Heart right ventricle (tissue), 16 donors: Measurements from ENCODE around the gene TEX29. TPM values are rescaled to one million over a fixed set of nuclear protein-coding genes. Genes with fewer than 3 reads are reported as not detected.

ENCODE experiments used
- ATAC-seq, 8 donors: fragments of 200-7000 bp; cut with Tn5 transposase; one replicate each; pipeline ENCODE4 v1.9.1; 2020; ENCODE audit warnings: mild to moderate bottlenecking in 8 of 8, moderate library complexity in 8 of 8, moderate number of reproducible peaks in 1 of 8
- DNase-seq, 2 donors: peaks; one replicate each; pipeline ENCODE4 v3.0.0-alpha.2; 2020
- H3K27ac ChIP-seq, 10 donors: fragments of 200-600 bp; sonication (generic) in 2 of 10; one replicate each; pipeline versions ENCODE4 v1.5.0 to v1.8.0; 2020 to 2022; ENCODE audit warnings: mild to moderate bottlenecking in 3 of 10
- H3K27me3 ChIP-seq, 7 donors: fragments of 200-600 bp; one replicate each; pipeline ENCODE4 v1.8.0; 2021 to 2022; ENCODE audit warnings: mild to moderate bottlenecking in 2 of 7
- H3K36me3 ChIP-seq, 9 donors: fragments of 200-600 bp; sonication (generic) in 1 of 9; one replicate each; pipeline versions ENCODE4 v1.5.0 to v1.8.0; 2020 to 2022; ENCODE audit warnings: mild to moderate bottlenecking in 2 of 9
- H3K4me1 ChIP-seq, 9 donors: fragments of 200-600 bp; sonication (generic) in 1 of 9; one replicate each; pipeline versions ENCODE4 v1.5.0 to v1.8.0; 2020 to 2022; ENCODE audit warnings: mild to moderate bottlenecking in 4 of 9
- H3K4me3 ChIP-seq, 10 donors: fragments of 200-600 bp; sonication (generic) in 2 of 10; one replicate each; pipeline versions ENCODE4 v1.5.0 to v1.8.0; 2020 to 2022; ENCODE audit warnings: mild to moderate bottlenecking in 7 of 10, moderate library complexity in 2 of 10
- H3K9me3 ChIP-seq, 11 donors: fragments of 200-600 bp in 10 of 11; sonication (generic) in 2 of 11; one replicate each; pipeline versions ENCODE4 v1.5.0 to v1.8.0; 2013 to 2022; ENCODE audit warnings: mild to moderate bottlenecking in 2 of 11, control low read depth in 1 of 11, moderate library complexity in 1 of 11
- WGBS, 2 donors: extraction: QIAGEN DNeasy Blood & Tissue Kit; methylation state at CpG; one replicate each; pipeline ENCODE4 v1.1.7; 2013; ENCODE audit warnings: inconsistent platforms in 1 of 2; 5-methylcytosine and 5-hydroxymethylcytosine counted together
- intact Hi-C, 10 donors: fragments of 100-400 bp; cut with DNase I; formaldehyde crosslinking; loops; one replicate each; pipeline versions ENCODE4 v1.11.1 to v1.14.2; 2022
- polyA plus RNA-seq, 2 donors: library from polyadenylated mRNA; stranded (reverse); fragments of 200-250 nt; gene quantifications; one replicate each; pipeline ENCODE4 v1.2.3, GENCODE V29; 2013
- total RNA-seq, 10 donors: library from RNA; stranded (reverse); fragmentation: NEBNext Ultra II Directional in 3 of 10; extraction: Animal tissue kit (Norgen Biotek cat#: 25700) in 3 of 10; gene quantifications; one replicate each; pipeline versions ENCODE4 v1.2.1 to v1.2.4, GENCODE V29; 2021 to 2023
- TF ChIP-seq, protein P1 (sequence below), 9 donors: fragments of 200-600 bp; sonication (generic) in 2 of 9; IDR thresholded peaks; one replicate each; pipeline versions ENCODE4 v1.5.0 to v1.8.0; 2021 to 2022; ENCODE audit warnings: antibody characterized with exemption in 9 of 9, mild to moderate bottlenecking in 5 of 9, moderate library complexity in 1 of 9
- donor health status: Arrhythmogenic right ventricular cardiomyopathy.
- donor health status: ischemic (EF 13 %, LVEDD 7.1; RV severe dilation, severe dysfunction).
- donor health status: healthy with polysubstance abuse.
- donor health status: DM: no; HTN: yes; CAD: no.
- donor health status: DM: no; HTN: no; CAD: no.
- donor health status: ischemic (EF 25% LVEDD 6.9; RV normal size, moderate dysfunction).
- donor health status: ischemic (EF 25% LVEDD 5.7; RV mildly dilated, moderate dysfunction).
- donor health status: healthy.
- donor health status: DM: yes; HTN: yes; CAD: no.
- donor health status: Ischemic cardiomyopathy.
- donor health status: ischemic (EF 35%, LVEDD 5.7; RV mildly dilated, moderate dysfunction).
- donor health status: nonischemic (EF 11% LVEDD 7.7; RV severe dilation, severe dysfunction).
- donor health status: DM: yes; HTN: yes; CAD: no.
- donor health status: PGD.
- donor health status: ischemic (EF 29% LVEDD 5.4; RV normal size, mild dysfunction).
- donor health status: nonischemic (EF 23%, LVEDD 6.1; RV moderate dilation, normal function).

Gene TEX29
- total and polyA plus RNA-seq, 12 donors = 0.22 to 1.1 (median 0.42) TPM; not detected in 6

DNA sequence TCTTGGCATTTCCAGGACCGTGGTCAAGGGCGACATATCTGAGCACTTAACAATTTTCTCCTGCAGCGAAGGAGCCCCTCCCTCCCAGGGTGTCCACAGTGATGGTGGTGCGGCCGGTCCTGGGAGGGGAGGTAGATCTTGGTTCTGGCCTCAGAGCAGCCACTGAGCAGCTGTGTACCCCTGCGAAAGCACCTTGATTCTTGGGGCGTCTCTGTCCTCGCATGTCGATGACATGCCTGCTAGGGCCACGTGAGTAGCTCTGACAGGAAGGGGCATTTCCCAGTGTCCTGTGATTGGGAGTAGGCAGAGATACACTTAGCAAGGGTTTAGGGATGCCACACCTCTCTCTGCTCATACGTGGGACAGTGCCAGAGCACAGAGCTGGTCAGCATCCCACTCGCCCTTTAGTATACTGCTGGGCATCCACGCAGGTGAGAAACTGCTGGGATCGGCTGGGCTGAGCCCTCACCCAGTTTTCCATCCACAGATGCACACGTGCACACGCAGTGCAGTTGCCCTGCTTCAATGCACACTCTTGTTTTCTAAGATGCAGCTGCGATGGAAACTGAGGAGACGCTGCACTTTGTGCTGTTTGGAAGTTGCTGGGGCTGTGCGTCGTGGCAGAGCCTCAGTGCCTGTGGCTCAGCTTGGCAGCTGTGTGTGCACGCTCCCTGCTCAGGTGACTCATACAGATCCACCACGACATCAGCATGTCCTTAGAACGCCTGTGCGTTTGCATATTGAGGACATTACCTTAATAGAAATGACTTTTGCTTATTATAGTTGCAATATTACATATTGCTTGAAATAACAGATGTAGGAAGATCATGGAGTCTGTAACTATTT is 66.8 kb downstream of the TEX29 start:
- DNase-seq (no peak), ATAC-seq (no peak)
- no peaks in the 10 kb centered on the region for H3K36me3 ChIP-seq
- no peaks in the 10 kb centered on the region for H3K9me3 ChIP-seq
- H3K4me3 ChIP-seq = no peak overlapping the region
- 84 to 86% methylated on average over 24 of the region's 24 CpGs for WGBS, 2 donors
- TF ChIP-seq, protein P1, sequence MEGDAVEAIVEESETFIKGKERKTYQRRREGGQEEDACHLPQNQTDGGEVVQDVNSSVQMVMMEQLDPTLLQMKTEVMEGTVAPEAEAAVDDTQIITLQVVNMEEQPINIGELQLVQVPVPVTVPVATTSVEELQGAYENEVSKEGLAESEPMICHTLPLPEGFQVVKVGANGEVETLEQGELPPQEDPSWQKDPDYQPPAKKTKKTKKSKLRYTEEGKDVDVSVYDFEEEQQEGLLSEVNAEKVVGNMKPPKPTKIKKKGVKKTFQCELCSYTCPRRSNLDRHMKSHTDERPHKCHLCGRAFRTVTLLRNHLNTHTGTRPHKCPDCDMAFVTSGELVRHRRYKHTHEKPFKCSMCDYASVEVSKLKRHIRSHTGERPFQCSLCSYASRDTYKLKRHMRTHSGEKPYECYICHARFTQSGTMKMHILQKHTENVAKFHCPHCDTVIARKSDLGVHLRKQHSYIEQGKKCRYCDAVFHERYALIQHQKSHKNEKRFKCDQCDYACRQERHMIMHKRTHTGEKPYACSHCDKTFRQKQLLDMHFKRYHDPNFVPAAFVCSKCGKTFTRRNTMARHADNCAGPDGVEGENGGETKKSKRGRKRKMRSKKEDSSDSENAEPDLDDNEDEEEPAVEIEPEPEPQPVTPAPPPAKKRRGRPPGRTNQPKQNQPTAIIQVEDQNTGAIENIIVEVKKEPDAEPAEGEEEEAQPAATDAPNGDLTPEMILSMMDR (IDR thresholded peaks at IDR 0.05) = no peak
- H3K4me1 ChIP-seq = no peaks in the 10 kb centered on the region
- intact Hi-C loops = no loop called here
- peaks cover 0 to 31% (median 7%) of the 10 kb centered on the region in 7 donors for H3K27me3 ChIP-seq
- H3K27ac ChIP-seq = no peak overlapping the region

DNA sequence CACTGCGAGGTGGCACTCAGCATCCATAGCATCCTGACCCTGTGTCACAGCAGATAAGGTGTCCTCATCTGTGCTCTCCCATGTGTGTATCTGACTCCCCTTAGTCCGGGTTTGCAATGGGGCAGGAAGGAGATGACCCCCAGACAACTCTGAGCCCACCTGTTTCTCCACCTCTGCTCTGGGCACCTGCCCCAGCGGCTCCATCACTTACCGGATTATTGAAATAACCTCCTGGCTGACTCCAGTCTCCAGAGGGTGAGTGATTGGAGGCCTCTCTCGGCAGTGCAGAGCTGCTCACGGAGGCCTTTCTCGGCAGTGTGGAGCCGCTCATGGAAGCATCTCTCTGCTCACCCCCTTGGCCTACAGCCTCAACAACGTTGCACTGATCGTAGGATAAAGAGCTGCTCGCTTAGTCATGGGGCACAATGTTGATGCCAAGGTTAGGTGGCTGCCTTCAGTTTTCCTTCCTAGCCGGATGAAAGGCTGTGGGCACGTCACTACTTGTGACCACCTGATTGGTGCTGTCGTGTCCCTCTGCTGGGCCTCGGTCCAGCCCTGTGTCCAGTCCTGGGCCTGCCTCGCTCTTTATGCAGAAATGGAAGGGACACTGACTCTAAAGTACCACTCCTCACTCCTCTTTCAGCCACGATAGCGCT is 67.6 kb downstream of the TEX29 start:
- no peaks in the 10 kb centered on the region for H3K36me3 ChIP-seq
- DNase-seq (no peak), ATAC-seq (peak in 1 of 8 donors; percentile 25)

DNA sequence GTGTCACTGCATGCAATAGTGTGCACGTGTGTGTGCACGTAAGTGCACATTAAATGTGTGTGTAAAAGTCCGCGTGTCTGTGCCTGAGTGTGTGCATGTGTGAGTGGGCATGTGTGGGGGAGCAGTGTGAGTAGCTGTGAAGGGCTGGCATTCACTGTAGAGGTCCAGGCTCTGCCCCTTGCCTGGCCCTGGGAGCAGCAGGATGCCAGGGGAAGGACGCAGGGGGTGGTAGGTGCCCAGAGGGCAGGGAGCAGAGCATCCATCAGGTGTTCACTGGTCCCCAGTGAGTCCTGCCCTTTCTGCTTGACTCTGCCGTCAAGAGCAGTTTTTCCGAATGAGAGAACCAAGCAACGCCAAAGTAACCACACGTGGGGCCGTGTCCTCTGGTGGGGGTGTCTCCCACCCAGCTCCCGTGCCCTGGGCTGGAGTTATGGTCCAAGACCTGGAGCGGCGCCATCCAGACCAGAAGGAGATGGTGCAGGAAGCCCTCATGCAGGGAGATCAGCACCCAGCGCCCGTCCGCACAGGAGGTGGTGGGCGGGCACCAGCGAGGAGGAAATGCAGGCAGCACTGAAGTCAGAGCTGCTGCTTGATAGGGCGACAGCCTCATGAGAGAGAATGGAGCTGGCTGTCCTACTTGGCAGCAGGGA is 68.5 kb downstream of the TEX29 start:
- WGBS, 2 donors = 77 to 83% methylated on average over 19 of the region's 19 CpGs
- H3K27ac ChIP-seq = no peak overlapping the region
- no peaks in the 10 kb centered on the region for H3K4me1 ChIP-seq
- H3K27me3 ChIP-seq = peaks cover 0 to 25% (median 7%) of the 10 kb centered on the region in 7 donors
- H3K36me3 ChIP-seq = no peaks in the 10 kb centered on the region
- no peak for ATAC-seq
- TF ChIP-seq, protein P1 (IDR thresholded peaks at IDR 0.05) = no peak
- no peaks in the 10 kb centered on the region for H3K9me3 ChIP-seq
- H3K4me3 ChIP-seq = no peak overlapping the region
- no peak for DNase-seq
- intact Hi-C loops = no loop called here

More for the DNA sequence above, 67.6 kb downstream of the TEX29 start:
- intact Hi-C loops = no loop called here
- Histone ChIP-seq H3K27ac (no peak overlapping the region), H3K27me3 (peaks cover 0 to 31% (median 7%) of the 10 kb centered on the region in 7 donors), H3K4me1 (no peaks in the 10 kb centered on the region), H3K4me3 (no peak overlapping the region), H3K9me3 (no peaks in the 10 kb centered on the region)
- WGBS, 2 donors = 77 to 82% methylated on average over 18 of the region's 18 CpGs
- TF ChIP-seq, protein P1 (IDR thresholded peaks at IDR 0.05) = no peak
